Mesothelial cell of epicardium (in vitro differentiated cells): ENCODE results near the gene CLIC1. TPM values are rescaled to one million over a fixed set of nuclear protein-coding genes. Genes with fewer than 3 reads are reported as not detected.

Source experiments
- DNase-seq, 2 experiments: peaks; one replicate each; pipeline ENCODE4 v3.0.0; 2021; ENCODE audit warnings: low spot score in 2 of 2; ENCODE audit not compliant: unreplicated experiment in 2 of 2
- H3K27ac Mint-ChIP-seq: 2 replicates; pipeline ENCODE4 v1.8.0; 2021; ENCODE audit warnings: mixed read lengths
- H3K27me3 Mint-ChIP-seq: 2 replicates; pipeline ENCODE4 v1.8.0; 2021; ENCODE audit warnings: low read depth, mixed read lengths
- H3K36me3 Mint-ChIP-seq: 2 replicates; pipeline ENCODE4 v1.8.0; 2021; ENCODE audit warnings: mixed read lengths
- H3K4me1 Mint-ChIP-seq: 2 replicates; pipeline ENCODE4 v1.8.0; 2021; ENCODE audit warnings: mixed read lengths
- H3K4me3 Mint-ChIP-seq: 2 replicates; pipeline ENCODE4 v1.8.0; 2021; ENCODE audit warnings: mild to moderate bottlenecking, moderate library complexity, mixed read lengths
- H3K9me3 Mint-ChIP-seq: 2 replicates; pipeline ENCODE4 v1.8.0; 2021; ENCODE audit warnings: mixed read lengths
- total RNA-seq: library from RNA; stranded (reverse); gene quantifications from 3 replicates; pipeline ENCODE4 v1.2.1, GENCODE V29; 2021
- TF ChIP-seq, protein P1 (sequence below): fragments of 200-600 bp; sonication (generic); IDR thresholded peaks from one replicate; pipeline ENCODE4 v1.5.0; 2021; ENCODE audit warnings: antibody characterized with exemption; ENCODE audit not compliant: unreplicated experiment

Gene CLIC1
- total RNA-seq, 1 donor from 2014 or later, result 133 TPM

DNA sequence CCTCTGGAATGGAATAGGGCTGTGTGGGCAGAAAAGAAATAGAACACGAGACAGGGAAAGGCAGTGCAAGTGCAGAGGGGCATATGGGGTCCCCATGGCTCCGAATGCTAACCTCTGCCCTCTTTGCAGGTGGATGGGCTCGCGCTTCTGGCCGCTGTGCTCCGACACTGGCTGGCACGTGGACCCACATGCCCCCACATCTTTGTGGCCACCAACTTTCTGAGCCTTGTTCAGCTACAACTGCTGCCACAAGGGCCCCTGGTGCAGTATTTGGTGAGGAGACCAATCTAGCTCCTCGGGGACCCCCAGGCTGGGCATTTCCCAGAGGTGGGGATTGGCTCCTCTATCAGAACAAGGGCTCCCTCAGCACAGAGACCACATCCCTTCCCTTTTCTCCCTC, 25.0 kb upstream of the CLIC1 start:
- Mint-ChIP-seq H3K36me3 (peaks cover 7% of the 10 kb centered on the region), H3K27me3 (no peaks in the 10 kb centered on the region), H3K27ac (no peak overlapping the region), H3K9me3 (no peaks in the 10 kb centered on the region), H3K4me1 (peaks cover 12% of the 10 kb centered on the region), H3K4me3 (no peak overlapping the region)
- DNase-seq, result no peak
- TF ChIP-seq, protein P1, sequence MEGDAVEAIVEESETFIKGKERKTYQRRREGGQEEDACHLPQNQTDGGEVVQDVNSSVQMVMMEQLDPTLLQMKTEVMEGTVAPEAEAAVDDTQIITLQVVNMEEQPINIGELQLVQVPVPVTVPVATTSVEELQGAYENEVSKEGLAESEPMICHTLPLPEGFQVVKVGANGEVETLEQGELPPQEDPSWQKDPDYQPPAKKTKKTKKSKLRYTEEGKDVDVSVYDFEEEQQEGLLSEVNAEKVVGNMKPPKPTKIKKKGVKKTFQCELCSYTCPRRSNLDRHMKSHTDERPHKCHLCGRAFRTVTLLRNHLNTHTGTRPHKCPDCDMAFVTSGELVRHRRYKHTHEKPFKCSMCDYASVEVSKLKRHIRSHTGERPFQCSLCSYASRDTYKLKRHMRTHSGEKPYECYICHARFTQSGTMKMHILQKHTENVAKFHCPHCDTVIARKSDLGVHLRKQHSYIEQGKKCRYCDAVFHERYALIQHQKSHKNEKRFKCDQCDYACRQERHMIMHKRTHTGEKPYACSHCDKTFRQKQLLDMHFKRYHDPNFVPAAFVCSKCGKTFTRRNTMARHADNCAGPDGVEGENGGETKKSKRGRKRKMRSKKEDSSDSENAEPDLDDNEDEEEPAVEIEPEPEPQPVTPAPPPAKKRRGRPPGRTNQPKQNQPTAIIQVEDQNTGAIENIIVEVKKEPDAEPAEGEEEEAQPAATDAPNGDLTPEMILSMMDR, result no peak

DNA sequence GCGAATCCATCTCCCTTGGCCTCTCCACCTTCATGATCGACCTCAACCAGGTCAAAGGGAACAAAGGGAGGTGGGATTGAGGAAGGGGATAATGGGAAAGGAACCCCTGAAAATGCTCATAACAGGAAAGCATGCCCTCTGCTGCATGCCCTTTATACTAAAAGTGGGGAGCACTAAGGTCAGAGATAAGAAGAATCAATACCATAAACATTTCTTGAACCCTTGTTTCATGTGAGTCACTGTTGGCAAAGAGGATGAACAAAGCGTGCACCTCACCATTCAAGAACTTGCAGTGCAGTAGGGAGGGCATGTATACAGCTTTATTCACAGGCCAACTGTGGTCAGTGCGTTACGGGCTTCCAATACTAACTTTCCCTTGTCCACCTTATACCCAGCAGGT, 24.5 kb upstream of the CLIC1 start:
- Mint-ChIP-seq H3K27me3 (no peaks in the 10 kb centered on the region), H3K27ac (no peak overlapping the region), H3K4me3 (no peak overlapping the region), H3K9me3 (no peaks in the 10 kb centered on the region), H3K4me1 (peaks cover 12% of the 10 kb centered on the region), H3K36me3 (peaks cover 7% of the 10 kb centered on the region)
- TF ChIP-seq, protein P1, result no peak
- no peak for DNase-seq

DNA sequence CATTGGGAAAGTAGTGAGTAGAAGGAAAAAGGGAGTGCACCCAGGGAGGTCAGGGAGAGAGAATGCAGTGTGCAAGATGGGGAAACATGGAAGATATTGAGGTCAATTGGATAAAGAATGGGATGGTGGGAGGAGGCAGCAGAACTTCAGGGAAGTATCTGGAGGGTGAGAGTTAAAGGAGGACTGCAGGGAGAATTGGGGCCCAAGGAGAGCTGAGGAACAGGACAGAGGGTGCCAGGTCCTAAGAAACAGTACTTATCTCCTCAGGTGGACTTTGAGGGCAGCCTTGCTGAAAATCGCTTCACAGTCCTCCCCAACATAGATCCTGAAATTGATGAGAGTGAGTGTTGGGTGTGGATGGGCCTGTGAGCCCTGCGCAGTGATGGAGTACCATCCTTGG, 22.0 kb upstream of the CLIC1 start:
- TF ChIP-seq, protein P1, result no peak
- Mint-ChIP-seq H3K27me3 (no peaks in the 10 kb centered on the region), H3K27ac (no peak overlapping the region), H3K36me3 (peaks cover 7% of the 10 kb centered on the region), H3K4me3 (no peak overlapping the region), H3K9me3 (no peaks in the 10 kb centered on the region), H3K4me1 (peaks cover under 1% of the 10 kb centered on the region)
- DNase-seq, result no peak

DNA sequence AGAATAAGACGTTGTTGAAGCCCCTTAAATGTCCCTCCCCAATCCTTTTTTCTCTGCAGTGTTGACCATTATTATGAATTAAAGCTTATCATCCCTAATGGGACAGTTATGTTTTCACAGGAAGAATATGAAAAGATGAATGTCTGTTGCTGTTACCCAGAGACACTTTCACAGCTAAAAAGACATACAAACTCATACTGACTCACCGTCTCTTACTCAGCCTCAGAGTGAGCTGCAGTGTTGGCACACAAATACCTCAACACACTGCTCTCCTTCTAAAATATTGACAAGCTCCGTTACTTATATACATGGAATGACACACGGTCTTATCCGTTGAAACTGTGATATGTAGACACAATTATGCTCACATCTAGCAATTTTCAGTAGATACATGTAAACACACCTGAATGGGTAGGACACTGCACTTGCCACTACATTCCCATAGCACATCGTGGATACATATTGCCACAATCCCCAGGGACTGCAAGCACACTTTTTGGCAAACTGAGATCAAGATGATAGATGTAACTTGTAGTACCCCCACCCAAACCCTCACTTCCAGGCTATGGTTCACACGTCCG, 16.5 kb upstream of the CLIC1 start:
- H3K27me3 Mint-ChIP-seq, result no peaks in the 10 kb centered on the region
- TF ChIP-seq, protein P1, result no peak
- H3K9me3 Mint-ChIP-seq, result no peaks in the 10 kb centered on the region
- DNase-seq, result no peak
- no peak overlapping the region for H3K27ac Mint-ChIP-seq
- peaks cover 3% of the 10 kb centered on the region for H3K36me3 Mint-ChIP-seq
- H3K4me1 Mint-ChIP-seq, result no peaks in the 10 kb centered on the region
- no peak overlapping the region for H3K4me3 Mint-ChIP-seq

DNA sequence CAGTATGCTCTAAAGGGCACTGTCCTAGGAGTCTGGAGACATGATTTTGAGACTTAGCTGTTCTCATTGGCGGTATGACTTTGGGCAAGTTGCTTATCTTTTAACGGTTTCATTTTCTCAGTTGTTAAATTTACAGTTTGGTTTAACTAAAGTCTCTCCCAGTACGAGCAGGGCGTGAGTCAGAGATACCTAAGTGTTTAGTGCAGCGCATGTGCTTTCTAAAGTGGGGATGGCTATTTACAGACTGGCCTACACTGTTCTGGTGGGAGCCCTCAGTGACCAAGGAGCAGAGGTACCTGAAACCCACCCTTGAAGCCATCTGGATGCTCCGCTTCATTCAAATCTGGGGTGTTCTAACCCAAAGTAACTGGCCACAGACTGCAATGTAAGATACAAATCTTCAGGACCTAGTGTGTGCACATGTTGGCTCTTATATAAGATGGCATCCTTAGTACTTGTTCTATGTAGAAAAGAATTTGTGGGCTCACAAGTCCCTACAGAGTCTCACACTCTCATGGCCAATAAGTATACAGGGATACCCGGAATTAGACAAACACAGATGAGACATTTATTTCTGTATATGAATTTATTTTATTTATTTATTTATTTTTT, 14.2 kb upstream of the CLIC1 start:
- H3K27me3 Mint-ChIP-seq, result no peaks in the 10 kb centered on the region
- H3K9me3 Mint-ChIP-seq, result no peaks in the 10 kb centered on the region
- no peaks in the 10 kb centered on the region for H3K4me1 Mint-ChIP-seq
- H3K4me3 Mint-ChIP-seq, result no peak overlapping the region
- no peak overlapping the region for H3K27ac Mint-ChIP-seq
- TF ChIP-seq, protein P1, result no peak
- peaks cover 3% of the 10 kb centered on the region for H3K36me3 Mint-ChIP-seq
- no peak for DNase-seq
